OCI-LY7 (cell line): Measurements from ENCODE around the gene C12orf75. TPM values are rescaled to one million over a fixed set of nuclear protein-coding genes. Genes with fewer than 3 reads are reported as not detected.

ENCODE experiments used
- BruUV-seq: library from RNA; stranded (reverse); fragments of 400-500 nt; replicated peaks from 2 replicates; lab custom pipeline; 2021; lab: Mats Ljungman, UMichigan
- CTCF ChIA-PET: fragments of 300-600 bp; sonication (Branson Sonifier 250); formaldehyde crosslinking; loops from one replicate; lab custom pipeline; 2022; ENCODE audit warnings: antibody characterized with exemption; ENCODE audit not compliant: unreplicated experiment; lab: Charles Lee
- POLR2A ChIA-PET: fragments of 300-600 bp; sonication (Branson Sonifier 250); formaldehyde crosslinking; loops from one replicate; lab custom pipeline; 2022; ENCODE audit warnings: antibody characterized with exemption; lab: Charles Lee
- DNase-seq: peaks from one replicate; pipeline ENCODE4 v3.0.0-alpha.2; 2015; ENCODE audit warnings: low spot score
- H2AFZ ChIP-seq: fragments of 200-600 bp; sonication (generic), shearing (Covaris generic); 2 replicates; pipeline ENCODE4 v1.6.1; 2014; ENCODE audit warnings: mild to moderate bottlenecking, antibody characterized with exemption, low read length, moderate library complexity
- H3K27ac ChIP-seq: fragments of 200-600 bp; sonication (generic); 2 replicates; pipeline ENCODE4 v1.5.1; 2014; ENCODE audit warnings: mixed run types, low read depth, mild to moderate bottlenecking, moderate library complexity, low read length, inconsistent platforms; ENCODE audit not compliant: poor library complexity, severe bottlenecking
- H3K36me3 ChIP-seq: fragments of 200-600 bp; sonication (generic); 2 replicates; pipeline ENCODE4 v1.6.1; 2014; ENCODE audit warnings: mild to moderate bottlenecking, antibody characterized with exemption, low read length, moderate library complexity, mixed read lengths; ENCODE audit not compliant: insufficient read depth
- H3K4me1 ChIP-seq: fragments of 200-600 bp; sonication (generic); 2 replicates; pipeline ENCODE4 v1.5.1; 2014; ENCODE audit warnings: mild to moderate bottlenecking, low read length; ENCODE audit not compliant: insufficient read depth, poor library complexity, severe bottlenecking
- H3K4me2 ChIP-seq: fragments of 200-600 bp; sonication (generic); 2 replicates; pipeline ENCODE4 v1.6.1; 2014; ENCODE audit warnings: mild to moderate bottlenecking, low read length
- H3K4me3 ChIP-seq: fragments of 200-600 bp; sonication (generic); 2 replicates; pipeline ENCODE4 v1.5.1; 2014; ENCODE audit warnings: mild to moderate bottlenecking, low read depth, low read length; ENCODE audit not compliant: poor library complexity, severe bottlenecking
- H3K79me2 ChIP-seq: fragments of 200-600 bp; sonication (generic); 2 replicates; pipeline ENCODE4 v1.6.1; 2016; ENCODE audit warnings: low read depth, mild to moderate bottlenecking, low read length, moderate library complexity, mixed read lengths; ENCODE audit not compliant: insufficient read depth
- H3K9me2 ChIP-seq: fragments of 200-600 bp; sonication (generic); 2 replicates; pipeline ENCODE4 v1.6.1; 2016; ENCODE audit warnings: mild to moderate bottlenecking, low read length, mixed read lengths; ENCODE audit not compliant: insufficient read depth
- H3K9me3 ChIP-seq: fragments of 200-600 bp; sonication (generic); 2 replicates; pipeline ENCODE4 v1.6.1; 2014; ENCODE audit warnings: mild to moderate bottlenecking, mixed run types, low read length, mixed read lengths
- H4K20me1 ChIP-seq: fragments of 200-600 bp; sonication (generic); 2 replicates; pipeline ENCODE4 v1.6.1; 2014; ENCODE audit warnings: mild to moderate bottlenecking, antibody characterized with exemption, low read length, moderate library complexity, mixed read lengths; ENCODE audit not compliant: insufficient read depth
- EZH2phosphoT487 ChIP-seq: fragments of 200-600 bp; sonication (generic); IDR thresholded peaks from 2 replicates; pipeline ENCODE4 v1.6.1; 2018; ENCODE audit warnings: low read depth, borderline replicate concordance, mild to moderate bottlenecking, mixed run types, antibody characterized with exemption, low read length, moderate library complexity, mixed read lengths
- intact Hi-C: fragments of 100-400 bp; cut with micrococcal nuclease; formaldehyde crosslinking; loops from one replicate; pipeline ENCODE4 v1.10.0; 2022; ENCODE audit not compliant: unreplicated experiment
- total RNA-seq, 2 experiments: library from RNA; depleted of rRNA in 1 of 2; stranded (reverse); fragments of >200 nt in 1 of 2; shearing (Covaris generic) in 1 of 2; gene quantifications; 2 replicates each; pipeline ENCODE4 v1.2.3, GENCODE V29; 2014 to 2022
- TF ChIP-seq, protein P1 (sequence below): fragments of 200-600 bp; sonication (generic); conservative IDR thresholded peaks from 2 replicates; pipeline ENCODE4 v1.5.1; 2014; ENCODE audit warnings: mild to moderate bottlenecking, antibody characterized with exemption, low read length, moderate library complexity, mixed read lengths

Gene C12orf75
- total RNA-seq, 2 experiments from 2014 or later, result 147 to 505 TPM

DNA sequence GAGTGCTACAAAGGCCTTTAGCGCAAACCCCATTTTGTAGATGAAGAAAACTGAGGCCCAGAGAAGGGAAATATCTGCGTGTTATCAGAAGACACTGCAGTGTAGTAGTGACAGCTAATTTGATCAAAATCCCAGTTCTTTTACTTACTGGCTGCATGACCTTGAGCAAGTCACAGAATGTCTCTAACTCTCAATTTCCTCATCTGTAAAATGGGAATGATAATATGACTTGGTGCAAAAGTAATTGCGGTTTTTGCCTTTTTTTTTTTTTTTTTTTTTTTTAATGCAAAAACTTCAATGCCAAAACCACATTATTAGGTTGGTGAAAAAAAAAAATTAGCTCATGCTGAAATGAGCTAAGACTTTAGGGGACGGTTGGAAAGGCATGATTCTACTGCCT is 69.7 kb downstream of the C12orf75 start:
- Histone ChIP-seq H2AFZ (no peak overlapping the region), H4K20me1 (no peaks in the 10 kb centered on the region), H3K27ac (no peak overlapping the region), H3K79me2 (no peaks in the 10 kb centered on the region), H3K9me2 (no peaks in the 10 kb centered on the region), H3K36me3 (no peaks in the 10 kb centered on the region), H3K4me3 (no peak overlapping the region), H3K4me1 (no peaks in the 10 kb centered on the region), H3K4me2 (no peak overlapping the region), H3K9me3 (peaks cover 14% of the 10 kb centered on the region; the same call in 1 of the 2 replicates)
- no peak for DNase-seq
- POLR2A ChIA-PET, result interaction anchor here (0.7 to 1.9 kb wide), 5 partner anchors 8 to 1874 kb away, joined by 3 to 5 read pairs (median 4); no protein-coding TSS in a partner anchor
- intact Hi-C loops, result no loop called here
- BruUV-seq, result no TSS peak
- no peak for TF ChIP-seq EZH2phosphoT487
- TF ChIP-seq, protein P1, sequence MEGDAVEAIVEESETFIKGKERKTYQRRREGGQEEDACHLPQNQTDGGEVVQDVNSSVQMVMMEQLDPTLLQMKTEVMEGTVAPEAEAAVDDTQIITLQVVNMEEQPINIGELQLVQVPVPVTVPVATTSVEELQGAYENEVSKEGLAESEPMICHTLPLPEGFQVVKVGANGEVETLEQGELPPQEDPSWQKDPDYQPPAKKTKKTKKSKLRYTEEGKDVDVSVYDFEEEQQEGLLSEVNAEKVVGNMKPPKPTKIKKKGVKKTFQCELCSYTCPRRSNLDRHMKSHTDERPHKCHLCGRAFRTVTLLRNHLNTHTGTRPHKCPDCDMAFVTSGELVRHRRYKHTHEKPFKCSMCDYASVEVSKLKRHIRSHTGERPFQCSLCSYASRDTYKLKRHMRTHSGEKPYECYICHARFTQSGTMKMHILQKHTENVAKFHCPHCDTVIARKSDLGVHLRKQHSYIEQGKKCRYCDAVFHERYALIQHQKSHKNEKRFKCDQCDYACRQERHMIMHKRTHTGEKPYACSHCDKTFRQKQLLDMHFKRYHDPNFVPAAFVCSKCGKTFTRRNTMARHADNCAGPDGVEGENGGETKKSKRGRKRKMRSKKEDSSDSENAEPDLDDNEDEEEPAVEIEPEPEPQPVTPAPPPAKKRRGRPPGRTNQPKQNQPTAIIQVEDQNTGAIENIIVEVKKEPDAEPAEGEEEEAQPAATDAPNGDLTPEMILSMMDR, result no peak
- CTCF ChIA-PET, result no interaction called here

DNA sequence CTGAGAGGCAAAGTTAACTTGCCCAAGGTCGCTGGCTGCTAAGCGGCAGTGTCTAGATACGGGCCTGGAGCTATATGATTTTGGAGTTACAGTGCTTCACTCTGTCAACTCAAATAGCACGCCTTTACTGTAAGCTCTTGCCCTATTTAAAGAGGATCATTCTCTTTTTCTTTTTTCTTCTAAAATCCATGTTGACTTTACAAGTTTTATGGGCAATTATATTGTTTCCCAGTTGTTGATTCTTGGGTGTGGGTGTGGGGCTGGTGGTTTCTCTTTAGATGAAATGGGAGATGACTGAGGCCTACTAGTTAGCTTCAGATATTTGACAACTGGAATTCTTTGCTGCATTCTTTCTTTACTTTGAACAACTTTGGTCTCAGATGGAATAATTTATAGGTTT is 70.7 kb downstream of the C12orf75 start:
- H2AFZ ChIP-seq, result no peak overlapping the region
- DNase-seq, result no peak
- H3K4me3 ChIP-seq, result no peak overlapping the region
- H3K9me2 ChIP-seq, result no peaks in the 10 kb centered on the region
- H3K4me1 ChIP-seq, result no peaks in the 10 kb centered on the region
- BruUV-seq, result no TSS peak
- H3K79me2 ChIP-seq, result no peaks in the 10 kb centered on the region
- no peak overlapping the region for H3K4me2 ChIP-seq
- ChIA-PET POLR2A (interaction anchor here (0.7 to 0.9 kb wide), 2 partner anchors 216 to 1598 kb away, joined by 3 read pairs; no protein-coding TSS in a partner anchor), CTCF (no interaction called here)
- intact Hi-C loops, result no loop called here
- H3K36me3 ChIP-seq, result no peaks in the 10 kb centered on the region
- H3K9me3 ChIP-seq, result peaks cover 14% of the 10 kb centered on the region; the same call in 1 of the 2 replicates
- H3K27ac ChIP-seq, result no peak overlapping the region
- H4K20me1 ChIP-seq, result no peaks in the 10 kb centered on the region
- TF ChIP-seq EZH2phosphoT487, result no peak
- TF ChIP-seq, protein P1, result no peak

DNA sequence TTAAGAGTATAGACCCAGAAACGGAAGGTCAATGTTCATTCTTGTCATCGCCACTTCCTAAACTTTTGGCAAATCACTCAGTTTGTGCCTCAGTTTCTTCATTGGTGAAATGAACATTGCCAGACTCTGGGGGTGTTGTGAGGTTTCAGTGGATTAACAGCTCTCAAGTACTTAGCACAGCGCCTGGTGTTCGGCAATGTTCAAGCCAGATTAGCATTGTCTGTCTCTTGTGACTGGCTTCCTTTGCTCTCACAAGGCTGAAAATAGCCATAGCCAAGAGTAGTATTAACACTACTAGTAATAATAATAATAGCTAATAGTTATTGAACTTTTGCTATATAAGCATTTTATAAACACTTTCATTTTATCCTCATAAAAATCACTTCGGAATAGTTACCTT is 71.9 kb downstream of the C12orf75 start:
- ChIA-PET POLR2A (no interaction called here), CTCF (no interaction called here)
- no TSS peak for BruUV-seq
- H3K79me2 ChIP-seq, result no peaks in the 10 kb centered on the region
- no peak overlapping the region for H3K27ac ChIP-seq
- no peaks in the 10 kb centered on the region for H3K36me3 ChIP-seq
- no peaks in the 10 kb centered on the region for H3K4me1 ChIP-seq
- H3K4me3 ChIP-seq, result no peak overlapping the region
- no peak overlapping the region for H2AFZ ChIP-seq
- H4K20me1 ChIP-seq, result no peaks in the 10 kb centered on the region
- no peak for TF ChIP-seq EZH2phosphoT487
- TF ChIP-seq, protein P1, result no peak
- no peak for DNase-seq
- H3K9me3 ChIP-seq, result peaks cover 14% of the 10 kb centered on the region; the same call in 1 of the 2 replicates
- intact Hi-C loops, result no loop called here
- H3K4me2 ChIP-seq, result no peak overlapping the region
- no peaks in the 10 kb centered on the region for H3K9me2 ChIP-seq
